Colon (tissue), 2 donors: Measurements from ENCODE around the gene FRAT1.

Experiments used
- FAIRE-seq: peaks from 2 replicates; lab custom pipeline; 2012; peaks lifted over from hg19 to GRCh38; lab: Jason Lieb, UNC
- donor health status: control.
- donor health status: control.

Gene FRAT1

DNA sequence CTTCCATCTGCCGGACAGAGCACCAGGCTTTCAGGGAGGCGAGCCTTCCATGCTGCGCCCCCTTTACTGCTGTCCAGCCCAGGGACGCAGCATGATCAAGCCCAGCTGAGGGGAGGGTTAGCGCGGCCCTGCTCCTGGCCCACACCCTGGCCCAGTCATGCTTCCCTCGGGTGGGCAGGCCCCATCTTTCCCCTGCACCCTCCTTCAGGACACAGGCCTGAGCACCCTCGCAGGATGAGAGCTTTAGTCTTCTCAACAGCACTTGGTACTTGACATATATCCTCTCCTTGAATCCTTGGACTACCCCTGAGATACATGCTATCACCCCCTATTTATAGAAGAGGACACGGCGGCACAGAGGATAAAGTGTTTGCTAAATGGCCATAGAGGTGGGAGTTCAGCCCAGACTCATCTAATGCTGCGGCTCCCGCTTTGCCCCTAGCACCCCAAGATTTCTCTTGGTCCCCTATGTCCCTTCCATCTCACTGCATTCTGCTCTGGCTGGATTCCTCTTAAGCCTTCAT lies 48.1 kb downstream of the FRAT1 start:
- FAIRE-seq, result no peak
